Measurements from ENCODE around the gene SCO2. TPM values are rescaled to one million over a fixed set of nuclear protein-coding genes. Genes with fewer than 3 reads are reported as not detected.
A peak's percentile ranks its signal among the peaks of the same experiment; 100 is the strongest.
"Not testable (repeated sequence)": the region's sequence is repeated elsewhere in the genome, so short reads cannot be mapped to it uniquely, and the experiment has no call there.

Gene SCO2
- polyA plus RNA-seq, 10 donors = 1.3 to 5.0 (median 3.2) TPM; not detected in 2

DNA sequence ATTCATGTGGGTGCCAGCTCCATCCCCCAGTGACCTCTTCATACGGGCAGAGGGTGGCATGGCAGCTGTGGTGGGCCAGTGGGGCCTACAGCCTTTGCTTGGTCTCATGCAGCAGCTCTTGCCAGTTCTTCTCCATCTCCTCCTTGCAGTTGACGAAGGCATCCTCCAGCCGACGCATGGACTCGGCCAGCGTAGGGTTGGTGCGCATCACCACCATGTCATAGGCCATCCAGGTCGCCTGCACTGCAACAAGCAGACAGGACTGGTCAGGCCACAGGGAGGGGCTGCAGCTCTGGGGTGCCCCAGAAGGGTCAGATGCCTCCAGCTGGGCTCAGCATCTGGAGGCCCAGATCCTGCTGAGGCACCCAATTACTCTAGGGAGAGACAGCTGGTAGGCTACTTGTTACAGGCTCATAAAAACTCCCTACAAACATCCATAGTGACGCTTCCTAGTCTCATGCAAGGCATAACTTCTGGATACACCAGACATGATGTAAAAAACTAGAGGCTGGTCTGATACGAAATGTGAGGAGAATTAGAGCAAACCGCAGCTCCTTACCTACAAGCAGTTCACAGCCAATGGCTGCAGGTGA, 25.9 kb upstream of the SCO2 start:
- no peak for DNase-seq

DNA sequence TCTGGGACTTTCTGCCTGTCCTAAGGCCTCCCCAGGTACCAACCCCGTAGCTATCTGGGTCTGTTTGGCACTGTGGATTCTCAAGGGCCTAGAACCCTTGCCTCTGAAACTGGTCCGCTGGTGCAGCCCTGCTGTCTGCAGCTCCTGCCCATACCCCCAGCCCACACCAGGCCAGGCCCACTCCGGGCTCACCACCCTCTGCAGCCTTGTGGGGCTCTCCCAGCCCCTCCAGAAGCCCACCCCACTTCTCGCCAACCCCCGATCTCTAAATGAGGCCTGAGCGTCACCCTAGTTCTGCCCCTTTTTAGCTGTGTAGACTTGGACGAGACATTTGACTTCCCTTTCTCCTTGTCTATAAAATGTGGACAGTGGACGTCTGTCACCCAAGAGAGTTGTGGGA, 25.0 kb upstream of the SCO2 start:
- no peak for DNase-seq

DNA sequence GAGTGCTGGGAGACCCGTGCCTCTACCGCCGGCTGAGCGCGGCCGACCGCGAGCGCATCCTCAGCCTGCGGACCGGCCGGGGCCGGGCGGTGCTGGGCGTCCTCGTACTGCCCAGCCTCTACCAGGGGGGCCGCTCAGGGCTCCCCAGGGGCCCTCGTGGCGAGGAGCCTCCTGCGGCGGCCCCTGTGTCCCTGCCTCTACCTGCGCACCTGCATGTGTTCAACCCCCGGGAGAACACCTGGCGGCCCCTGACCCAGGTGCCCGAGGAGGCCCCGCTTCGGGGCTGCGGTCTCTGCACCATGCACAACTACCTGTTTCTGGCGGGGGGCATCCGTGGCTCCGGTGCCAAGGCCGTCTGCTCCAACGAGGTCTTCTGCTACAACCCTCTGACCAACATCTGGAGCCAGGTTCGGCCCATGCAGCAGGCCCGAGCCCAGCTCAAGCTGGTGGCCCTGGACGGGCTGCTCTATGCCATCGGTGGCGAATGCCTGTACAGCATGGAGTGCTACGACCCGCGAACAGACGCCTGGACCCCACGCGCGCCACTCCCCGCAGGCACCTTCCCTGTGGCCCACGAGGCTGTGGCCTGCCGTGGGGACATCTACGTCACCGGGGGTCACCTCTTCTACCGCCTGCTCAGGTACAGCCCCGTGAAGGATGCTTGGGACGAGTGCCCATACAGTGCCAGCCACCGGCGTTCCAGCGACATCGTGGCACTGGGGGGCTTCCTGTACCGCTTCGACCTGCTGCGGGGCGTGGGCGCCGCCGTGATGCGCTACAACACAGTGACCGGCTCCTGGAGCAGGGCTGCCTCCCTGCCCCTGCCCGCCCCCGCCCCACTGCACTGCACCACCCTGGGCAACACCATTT, 23.8 kb upstream of the SCO2 start:
- no peak for DNase-seq

DNA sequence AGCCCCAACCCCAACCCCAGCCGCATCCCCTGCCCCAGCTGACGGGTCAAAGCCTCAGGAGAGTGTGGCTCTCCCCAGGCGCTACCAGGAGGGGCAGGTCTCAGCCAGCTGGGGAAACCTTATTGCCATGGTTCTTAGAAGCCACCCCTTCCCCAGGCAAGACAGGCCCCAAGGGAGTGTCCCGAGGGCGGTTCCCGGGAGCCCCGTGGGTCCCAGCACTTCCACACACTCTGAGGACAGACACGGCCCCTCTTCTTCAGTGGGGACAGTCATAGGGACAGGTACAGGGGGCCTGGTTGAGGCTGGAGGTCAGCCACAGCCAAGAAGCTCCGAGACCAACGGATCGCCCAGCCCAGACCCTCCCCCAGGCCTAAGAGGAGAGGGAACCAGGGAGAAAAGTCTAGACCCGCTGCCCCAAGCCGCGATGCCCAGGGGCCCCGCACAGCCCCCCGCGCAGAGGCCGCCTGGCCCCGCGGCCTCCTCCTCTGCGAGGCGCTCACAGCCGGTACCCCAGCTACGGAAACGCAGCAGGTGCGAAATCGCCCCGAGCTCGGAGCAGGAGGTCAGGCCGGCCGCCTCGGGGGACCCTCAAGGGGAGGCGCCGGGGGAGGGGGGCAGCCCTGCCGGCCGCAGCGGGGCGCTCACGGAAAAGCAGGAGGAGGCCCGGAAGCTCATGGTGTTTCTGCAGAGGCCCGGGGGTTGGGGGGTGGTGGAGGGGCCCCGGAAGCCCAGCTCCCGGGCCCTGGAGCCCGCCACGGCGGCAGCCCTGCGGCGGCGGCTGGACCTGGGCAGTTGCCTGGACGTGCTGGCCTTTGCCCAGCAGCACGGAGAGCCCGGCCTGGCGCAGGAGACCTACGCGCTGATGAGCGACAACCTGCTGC, 22.9 kb upstream of the SCO2 start:
- DNase-seq = no peak

DNA sequence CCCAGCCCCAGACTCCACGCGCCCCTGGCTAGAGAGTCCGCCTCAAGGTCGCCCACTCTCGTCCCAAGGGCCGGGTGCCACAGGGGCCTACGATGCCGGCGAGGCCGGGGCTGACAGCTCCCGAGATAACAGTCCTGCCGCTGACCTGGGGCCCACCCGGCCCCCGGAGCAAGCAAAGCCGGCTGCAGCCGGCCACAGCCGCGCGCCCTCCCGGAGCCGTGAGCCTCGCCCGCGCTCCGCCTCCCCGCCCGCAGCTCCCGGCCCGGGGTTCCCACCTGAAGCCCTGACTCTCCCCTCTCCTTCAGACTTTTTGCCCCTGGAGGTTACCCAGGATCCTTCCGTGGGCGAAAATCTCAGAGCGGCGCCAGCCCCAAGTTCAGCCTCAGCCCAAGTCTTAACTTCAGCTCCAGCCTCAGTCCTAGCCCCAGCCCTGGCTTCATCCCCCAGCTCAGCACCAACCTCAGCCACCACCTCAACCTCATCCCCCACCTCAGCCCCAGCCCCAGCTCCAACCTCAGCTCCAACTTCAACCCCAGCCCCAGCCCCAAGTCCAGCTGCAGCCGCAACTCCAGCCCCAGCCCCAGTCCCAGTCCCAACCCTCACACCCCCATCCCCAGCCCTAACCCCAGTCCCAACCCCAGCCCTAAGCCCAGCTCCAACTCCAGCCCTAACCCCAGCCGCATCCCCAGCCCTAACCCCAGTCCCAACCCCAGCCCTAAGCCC, 22.0 kb upstream of the SCO2 start:
- DNase-seq = no peak

DNA sequence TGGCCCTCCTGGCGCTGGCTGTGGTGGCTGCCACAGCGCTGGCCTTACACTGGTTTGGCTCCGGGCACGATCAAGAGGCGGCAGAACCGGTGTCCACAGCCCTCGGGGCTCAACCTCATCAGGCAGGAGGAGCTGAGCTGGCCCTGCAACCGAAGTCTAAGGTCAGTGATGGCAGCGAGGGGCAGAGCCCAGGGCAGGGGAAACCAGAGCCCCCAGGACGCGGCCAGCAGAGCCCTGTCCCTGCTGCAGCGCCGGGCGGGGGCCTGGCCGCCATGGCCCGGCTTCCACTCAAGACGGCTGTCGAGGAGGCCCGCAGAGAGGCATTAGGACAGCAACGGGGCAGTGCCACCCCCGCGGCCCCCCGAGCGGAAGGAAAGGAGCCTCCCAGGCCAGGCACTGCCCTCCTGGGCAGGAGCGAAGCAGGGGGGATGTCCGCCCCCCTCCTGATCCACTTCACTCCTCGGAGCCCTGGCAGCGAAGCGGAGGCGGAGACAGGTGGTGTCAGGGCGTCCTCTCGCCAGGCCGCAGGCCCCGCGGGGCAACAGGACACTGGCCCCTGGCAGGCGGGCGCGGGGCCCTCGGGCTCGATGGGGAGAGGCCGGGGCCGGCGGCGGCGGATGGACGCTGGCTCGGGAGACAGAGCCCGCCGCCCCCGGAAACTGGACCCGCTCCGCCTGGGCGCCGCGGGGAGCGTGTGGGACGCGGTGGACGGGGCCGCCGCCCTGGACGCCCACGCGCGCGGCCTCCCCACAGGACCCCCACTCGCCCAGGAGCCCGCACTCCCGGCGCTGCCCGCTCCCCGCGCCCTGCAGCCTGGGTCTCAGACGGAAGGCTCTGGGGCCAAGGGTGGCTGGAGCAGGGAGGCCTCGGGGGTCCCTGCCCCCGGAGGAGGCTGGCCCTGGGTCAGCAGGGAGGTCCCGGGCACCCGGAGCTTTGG, 21.2 kb upstream of the SCO2 start:
- DNase-seq = no peak

DNA sequence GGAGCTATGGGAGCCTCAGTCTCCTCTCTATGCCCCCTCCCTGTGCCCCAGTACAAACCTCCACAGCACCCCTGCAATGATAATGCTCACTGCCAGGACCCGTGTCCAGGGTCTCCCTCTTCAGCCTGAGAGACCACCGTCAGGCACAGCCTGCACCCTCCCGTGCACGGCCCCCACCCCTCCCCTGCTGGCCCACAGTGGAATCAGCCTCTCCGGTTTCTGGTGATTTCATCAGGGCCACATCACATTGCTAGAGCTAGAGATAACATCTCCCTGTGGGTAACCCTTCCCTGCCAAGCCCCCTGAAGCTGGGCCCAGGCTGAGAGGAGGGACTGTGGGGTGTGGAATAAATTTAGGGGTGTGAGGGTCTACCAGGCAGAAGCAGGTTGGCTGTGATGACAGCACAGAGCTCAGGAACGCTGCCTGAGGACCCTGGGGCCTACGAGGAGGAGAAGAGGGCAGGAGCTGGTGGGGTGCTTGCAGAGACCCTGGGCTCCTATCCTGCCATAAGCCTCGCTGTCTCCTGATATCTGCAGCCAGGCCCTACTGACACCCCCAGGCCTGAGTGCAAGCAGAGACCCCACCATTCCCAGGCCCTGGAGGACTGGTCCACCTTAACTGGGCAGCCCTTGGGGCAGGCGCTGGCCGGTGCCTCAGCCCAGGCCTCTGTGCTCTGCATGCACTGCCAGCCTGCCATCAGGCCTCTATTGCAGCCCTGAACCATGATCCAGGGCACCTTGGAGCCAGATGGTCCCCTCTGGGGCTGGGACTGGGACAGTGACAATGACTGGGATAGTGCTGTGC, 20.3 kb upstream of the SCO2 start, which contains the start of gene KLHDC7B:
Gene KLHDC7B (plus strand): TSS at position 378 of the 804 bp plus-strand sequence. CDS start 345 bp downstream, at position 723.
- no peak for DNase-seq

DNA sequence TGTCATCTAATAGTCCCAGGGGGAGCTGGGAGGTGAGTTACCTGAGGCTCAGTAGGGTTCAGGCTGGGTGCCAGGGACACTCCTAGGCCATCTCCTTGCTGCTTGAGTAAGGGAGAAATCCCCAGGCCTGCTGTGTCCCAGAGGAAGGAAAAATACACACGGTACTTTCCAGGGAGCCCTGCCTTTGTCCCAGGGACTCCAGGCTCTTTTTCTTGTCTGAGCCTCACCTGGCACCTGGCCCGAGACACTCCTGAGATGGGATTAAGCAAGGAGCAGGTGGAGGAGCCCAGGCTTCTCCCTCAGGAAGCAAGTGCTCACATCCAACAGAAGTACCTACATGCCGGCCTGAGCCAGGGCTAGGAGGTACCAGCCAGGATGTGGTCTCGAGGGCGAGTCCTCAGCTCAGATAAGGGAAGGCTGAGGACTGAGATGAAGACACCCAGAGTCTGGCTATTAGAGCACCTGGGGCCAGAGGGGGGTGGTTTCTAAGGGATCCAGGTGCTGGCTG, 19.4 kb upstream of the SCO2 start:
- DNase-seq = no peak

DNA sequence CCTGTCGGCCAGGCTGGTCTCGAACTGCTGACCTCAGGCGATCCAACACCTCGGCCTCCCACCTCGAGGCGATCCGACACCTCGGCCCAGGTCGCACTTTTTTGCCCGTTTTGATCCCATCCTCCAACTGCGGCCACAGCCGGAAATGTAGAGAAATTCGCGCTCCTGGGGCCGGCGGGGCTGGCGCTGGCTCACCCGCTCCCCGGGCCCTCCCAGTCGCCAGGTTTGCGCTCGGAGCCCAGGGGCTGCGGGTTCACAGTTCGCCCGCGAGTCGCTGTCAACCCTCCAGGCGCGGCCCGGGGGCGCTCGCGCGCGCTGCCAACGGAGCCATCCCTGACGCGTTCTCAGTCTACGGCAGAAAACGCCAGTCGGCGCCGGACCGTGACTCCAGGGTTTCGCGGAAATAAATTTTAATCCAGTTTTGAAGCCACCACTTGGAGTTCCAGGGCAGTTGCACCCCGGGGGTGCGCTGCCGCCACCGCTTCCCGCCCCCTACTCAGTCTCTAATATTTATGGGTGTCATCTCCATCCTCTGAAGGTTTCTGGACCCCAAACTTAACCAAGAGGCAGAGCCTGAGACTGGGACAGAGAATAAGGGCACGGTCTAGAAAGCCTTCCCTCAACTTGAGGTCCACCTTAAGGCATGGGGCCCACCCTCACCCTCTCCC, 18.8 kb upstream of the SCO2 start:
- DNase-seq = peak in 1 of 3 donors; percentile 68

DNA sequence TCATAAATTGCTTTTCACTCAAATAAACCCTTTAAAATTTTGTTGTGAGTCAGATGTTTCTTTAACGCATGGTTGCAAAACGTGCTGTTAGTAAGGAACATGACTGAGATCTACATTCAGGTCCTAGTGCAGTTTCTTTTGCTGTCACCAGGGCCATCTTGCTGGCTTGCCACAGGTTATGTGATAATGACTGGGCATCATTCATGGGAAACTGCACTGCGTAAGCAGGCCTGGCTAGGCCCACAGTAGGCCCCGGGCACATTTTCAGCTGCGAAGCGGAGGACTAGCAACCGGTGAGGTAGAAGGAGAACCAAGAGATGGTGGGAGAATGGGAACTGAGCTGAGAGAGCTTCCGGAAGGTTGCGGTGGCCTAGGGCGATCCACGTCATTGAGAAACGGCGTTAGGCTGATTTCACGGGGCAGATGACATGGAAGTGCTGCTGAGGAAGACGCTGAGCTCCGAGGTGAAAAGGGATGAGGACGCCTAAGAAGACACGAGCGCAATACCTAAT, 17.1 kb upstream of the SCO2 start:
- DNase-seq = no peak

DNA sequence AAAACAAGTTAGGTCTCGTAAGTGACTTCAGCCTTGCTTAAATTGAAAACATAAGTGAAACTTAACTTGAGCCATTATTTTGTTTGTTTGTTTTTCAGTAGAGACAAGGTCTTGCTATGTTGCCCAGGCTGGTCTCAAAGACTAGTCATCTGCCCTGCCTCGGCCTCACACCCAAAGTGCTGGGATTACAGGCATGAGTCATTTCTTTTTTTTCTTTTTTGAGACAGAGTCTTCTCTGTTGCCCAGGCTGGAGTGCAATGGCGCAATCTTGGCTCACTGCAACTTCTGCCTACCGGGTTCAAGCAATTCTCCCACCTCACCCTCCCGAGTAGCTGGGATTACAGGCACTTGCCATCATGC, 16.2 kb upstream of the SCO2 start:
- not testable (repeated sequence) for DNase-seq

DNA sequence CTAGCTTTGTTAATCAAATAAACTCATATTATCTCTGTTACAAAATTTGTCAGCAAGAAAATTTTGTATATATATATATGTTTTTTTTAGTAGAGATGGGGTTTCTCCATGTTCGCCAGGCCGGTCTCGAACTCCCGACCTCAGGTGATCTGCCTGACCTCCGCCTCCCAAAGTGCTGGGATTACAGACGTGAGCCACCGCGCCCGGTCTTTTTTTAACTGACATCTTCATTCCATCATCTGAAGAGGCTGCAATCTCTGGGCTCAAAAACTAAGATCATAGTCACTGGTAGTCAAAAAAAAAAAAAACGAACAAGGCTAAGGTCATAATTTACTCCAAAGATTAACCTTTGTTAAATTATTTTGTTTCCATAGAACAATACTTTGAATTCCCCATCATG, 15.0 kb upstream of the SCO2 start:
- DNase-seq = no peak

DNA sequence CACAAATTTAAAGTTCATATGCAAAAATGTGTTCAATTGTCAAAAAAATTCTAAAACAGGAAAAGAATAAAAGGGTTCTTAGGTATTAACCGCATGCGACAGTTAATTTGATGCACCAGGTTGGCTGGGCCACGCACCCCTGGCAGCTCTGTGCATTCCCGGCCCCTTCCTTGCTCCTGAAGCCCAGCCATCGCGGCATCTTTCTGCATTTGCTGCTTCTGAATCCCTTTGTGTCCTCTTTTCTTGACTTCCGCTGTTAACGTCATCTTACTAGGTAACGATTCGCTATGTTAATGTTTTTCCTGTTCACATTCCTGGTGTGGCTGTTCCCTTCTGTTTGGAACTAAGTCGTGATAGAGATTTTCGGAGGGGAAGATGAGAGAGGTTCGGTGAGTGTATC, 12.4 kb upstream of the SCO2 start:
- no peak for DNase-seq

DNA sequence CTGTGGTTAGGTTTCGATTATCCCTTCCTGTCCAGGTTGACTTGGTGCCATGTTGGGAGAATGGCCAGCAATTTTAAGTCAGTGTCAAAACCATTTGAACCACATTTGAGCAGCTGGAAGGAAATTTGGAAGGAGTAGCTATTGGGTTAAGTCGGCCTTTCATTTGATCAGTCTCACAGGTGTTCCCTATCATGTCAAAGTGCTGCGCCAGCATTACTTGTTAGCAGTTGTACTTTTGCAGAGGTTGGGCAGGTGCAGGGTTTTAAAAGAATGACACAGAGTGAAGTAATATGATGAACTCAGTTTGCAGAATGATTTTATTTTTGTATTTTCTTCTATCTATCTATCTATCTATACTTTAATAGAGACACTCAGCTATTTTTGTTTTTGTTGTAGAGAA, 10.8 kb upstream of the SCO2 start:
- no peak for DNase-seq

DNA sequence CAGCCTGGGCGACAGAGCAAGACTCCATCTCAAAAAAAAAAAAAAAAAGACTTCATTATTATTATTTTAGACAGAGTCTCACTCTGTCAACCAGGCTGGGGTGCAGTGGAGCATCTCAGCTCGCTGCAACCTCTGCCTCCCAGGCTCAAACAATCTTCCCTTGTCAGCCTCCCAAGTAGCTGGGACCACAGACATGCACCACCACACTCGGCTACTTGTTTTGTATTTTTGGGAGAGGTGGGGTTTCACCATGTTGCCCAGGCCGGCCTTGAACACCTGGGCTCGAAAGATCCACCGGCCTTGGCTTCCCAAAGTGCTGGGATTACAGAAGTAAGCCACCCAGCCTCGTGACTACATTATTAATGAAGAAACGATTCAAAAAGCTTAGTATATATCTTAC, 9.7 kb upstream of the SCO2 start:
- DNase-seq = no peak

DNA sequence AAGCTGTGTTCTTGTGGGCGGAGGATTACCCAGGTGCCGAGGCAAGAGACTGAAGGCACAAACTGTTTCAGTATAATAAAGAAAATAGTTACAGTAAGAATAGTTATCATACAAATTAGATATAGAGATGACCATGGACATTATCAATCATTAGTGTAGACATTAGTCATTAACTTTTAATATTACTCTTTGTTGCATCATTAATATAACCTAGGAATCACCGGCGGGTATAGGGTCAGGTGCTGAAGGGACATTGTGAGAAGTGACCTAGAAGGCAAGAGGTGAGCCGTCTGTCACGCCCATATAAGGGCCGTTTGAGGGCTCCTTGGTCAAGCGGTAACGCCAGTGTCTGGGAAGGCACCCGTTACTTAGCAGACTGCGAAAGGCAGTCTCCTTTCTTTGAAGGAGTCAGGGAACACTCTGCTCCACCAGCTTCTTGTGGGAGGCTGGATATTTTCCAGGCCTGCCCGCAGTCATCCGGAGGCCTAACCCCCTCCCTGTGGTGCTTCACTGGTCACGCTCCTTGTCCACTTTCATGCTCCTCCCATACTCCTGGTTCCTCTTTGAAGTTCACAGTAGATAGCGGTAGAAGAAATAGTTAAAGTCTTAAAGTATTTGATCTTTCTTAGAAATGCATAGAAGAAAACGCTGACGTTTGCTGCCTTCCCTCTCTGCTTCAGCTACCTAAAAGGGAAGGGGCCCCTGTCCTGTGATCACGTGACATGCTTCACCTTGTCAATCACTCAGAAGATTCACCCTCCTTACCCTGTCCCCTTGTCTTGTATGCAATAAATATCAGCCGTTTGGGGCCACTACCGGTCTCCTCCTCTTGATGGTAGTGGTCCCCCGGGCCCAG, 8.7 kb upstream of the SCO2 start:
- not testable (repeated sequence) for DNase-seq
